Stimulated activated CD8-positive, alpha-beta memory T cell treated with anti-CD3 and anti-CD28 coated beads, Interleukin-15, amount 100 ng/mL, for 1 hour (primary cell): ENCODE results near the gene RAD18.

Experiments
- DNase-seq: peaks from one replicate; pipeline ENCODE4 v3.0.0-alpha.2; 2020; ENCODE audit warnings: low read depth

Gene RAD18

GRCh38 chr3:8835385-8835784 is 127.9 kb downstream of the RAD18 start:
- DNase-seq: no peak

DNA sequence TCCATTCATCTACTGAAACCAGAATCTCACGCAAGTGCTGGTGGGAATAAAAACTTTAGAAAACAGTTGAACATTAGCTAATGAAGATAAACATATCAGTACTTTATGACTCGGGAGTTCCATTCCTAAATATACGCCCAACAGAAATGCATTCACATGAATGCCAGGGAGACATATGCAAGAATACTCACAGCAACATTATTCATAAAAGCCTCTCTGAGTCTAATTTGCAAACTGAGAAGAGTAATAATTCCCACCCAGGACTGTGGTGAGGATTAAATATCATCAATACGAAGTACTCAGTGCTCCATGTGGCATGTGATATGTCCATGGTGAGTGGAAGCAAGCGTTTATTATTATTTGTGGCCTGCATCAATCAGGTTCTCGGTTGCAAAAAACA is 128.3 kb downstream of the RAD18 start:
- no peak for DNase-seq

DNA sequence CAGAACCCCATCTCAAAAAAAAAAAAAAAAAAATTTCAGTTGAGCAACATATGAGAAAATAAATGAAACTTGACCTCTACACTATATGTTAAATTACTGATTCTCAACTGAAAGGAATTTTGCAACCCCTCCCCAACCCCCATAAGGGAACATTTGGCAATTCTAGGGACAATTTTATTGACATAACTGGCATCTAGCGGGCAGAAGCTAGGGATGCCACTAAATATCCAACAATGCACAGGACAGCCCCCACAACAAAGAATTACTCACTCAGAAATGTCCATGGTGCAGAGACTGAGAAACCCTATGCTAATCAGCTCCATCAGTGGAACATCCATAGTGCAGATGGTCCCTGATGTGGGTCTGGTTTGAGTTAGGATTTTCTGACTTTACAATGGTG is 135.6 kb downstream of the RAD18 start:
- DNase-seq: no peak
